IPS-NIHi7 (cell line): ENCODE measurements around the gene ARID1B.

Source experiments
- DNase-seq: peaks from one replicate; pipeline ENCODE4 v3.0.0; 2012; ENCODE audit warnings: mixed read lengths; ENCODE audit errors: extremely low spot score

ARID1B gene

DNA sequence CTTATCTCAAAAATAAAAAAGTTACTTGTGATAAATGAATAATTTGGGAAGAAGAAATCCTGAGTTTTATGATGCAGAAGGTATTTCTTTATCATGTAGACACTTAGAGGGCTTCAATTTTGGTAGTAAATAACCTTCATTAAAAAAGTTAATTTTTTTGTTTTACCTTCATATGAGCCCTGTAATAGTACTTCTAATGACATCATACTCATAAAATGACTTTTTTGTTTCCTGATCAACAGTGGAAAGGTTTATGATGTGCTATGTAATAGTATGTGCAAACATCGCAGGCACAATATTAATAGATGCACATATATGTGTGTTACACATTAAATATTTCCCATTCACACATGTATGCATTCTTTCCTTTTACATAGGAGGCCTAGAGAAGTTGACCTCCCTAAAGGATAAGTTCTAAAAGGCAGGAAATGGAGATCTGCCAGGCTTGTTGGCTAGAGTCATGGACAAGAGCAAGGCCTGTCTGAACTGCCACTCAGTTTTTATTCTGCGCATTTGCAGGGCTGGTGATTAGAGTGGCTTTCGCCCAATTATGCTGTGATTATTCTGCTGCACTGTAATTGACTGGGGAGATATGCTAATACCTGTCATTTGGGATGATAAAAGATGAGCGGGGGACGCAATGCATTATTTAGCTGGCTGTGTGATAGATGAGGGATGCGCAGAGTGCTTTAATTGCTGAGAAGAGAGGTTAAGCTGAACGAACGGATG, 273.5 kb downstream of the ARID1B start:
- no peak for DNase-seq

DNA sequence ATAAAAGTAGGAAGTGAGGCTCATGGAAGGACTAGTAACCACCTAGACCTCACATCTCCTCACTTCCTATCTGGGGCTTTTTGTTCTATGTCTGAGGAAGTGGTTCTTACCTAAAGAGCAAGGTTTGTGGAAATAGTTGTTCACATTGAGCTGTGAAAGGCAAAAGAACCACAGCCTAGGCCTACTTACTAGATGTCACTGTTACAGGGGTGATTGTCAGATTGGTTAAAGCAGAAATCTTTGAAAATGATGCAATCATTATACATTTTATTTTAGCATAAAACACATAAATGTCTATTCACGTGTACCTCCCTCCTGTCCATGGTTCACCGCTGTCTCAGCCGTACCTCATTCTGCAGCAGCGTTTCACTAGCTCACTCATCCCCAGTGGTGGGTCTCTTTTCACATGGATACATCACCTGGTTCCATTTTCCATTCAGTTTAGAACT, 277.4 kb downstream of the ARID1B start:
- DNase-seq: no peak

DNA sequence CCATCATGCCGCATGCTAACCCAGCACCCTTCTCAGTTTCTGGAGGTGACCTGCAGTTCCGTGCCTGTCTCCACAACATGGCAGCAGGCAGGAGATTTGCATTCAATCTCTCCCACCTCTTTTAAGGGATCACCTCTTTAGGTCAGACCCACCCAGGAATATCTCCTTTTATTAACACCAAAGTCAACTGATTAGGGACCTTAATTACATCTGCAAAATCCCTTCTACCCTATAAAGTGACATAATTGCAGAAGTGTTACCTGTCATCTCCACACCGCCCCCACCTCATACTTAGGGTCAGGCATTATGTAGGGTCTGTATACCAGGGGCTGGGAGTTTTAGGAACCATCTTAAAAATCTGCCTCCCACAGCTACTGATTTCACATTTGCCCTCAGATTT, 278.7 kb downstream of the ARID1B start:
- no peak for DNase-seq

GRCh38 chr6:157056275-157056674, 279.1 kb downstream of the ARID1B start:
- no peak for DNase-seq

- no peak for DNase-seq
Measured at GRCh38 chr6:157058574-157058973, 281.4 kb downstream of the ARID1B start.

- no peak for DNase-seq
Measured at GRCh38 chr6:157059781-157060180, 282.6 kb downstream of the ARID1B start.

GRCh38 chr6:157060440-157060952, 283.3 kb downstream of the ARID1B start:
- no peak for DNase-seq

DNA sequence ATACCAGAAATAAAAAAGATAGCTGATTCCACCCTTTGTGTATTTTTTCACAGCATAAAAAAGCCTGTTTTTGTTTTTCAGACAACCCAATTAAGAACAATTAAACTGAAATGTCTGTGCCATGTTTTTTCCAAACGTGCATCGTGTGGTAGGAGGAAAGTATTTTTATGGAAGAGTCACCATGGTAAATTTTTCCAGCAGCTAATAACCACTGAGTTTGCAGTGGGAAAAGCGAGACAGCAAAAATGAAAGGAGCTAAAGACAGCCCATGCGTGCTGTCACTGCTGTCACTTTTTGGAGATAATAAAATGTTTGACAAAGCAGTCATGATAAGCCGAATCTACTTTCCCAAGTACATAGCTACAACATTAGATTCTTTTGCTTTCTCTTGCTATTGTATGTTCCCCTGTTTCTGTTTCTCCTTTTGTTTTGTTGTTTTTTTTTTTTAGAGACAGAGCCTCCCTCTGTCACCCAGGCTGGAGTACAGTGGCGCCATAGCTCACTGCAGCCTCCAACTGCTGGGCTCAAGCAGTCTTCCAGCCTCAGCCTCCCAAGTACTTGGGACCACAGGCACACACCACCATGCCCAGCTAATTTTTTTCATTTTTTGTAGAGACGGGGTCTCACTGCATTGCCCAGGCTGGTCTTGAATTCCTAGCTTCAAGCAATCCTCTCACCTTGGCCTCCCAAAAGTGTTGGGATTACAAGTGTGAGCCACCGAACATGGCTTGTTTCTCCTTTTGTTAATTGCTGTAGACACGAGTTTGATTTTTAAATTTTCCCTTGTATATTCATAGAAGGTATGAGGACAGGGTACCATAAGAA, 284.8 kb downstream of the ARID1B start:
- no peak for DNase-seq

- no peak for DNase-seq
Measured at GRCh38 chr6:157063176-157063905, 286.2 kb downstream of the ARID1B start.

GRCh38 chr6:157063923-157064322, 286.7 kb downstream of the ARID1B start:
- no peak for DNase-seq

DNA sequence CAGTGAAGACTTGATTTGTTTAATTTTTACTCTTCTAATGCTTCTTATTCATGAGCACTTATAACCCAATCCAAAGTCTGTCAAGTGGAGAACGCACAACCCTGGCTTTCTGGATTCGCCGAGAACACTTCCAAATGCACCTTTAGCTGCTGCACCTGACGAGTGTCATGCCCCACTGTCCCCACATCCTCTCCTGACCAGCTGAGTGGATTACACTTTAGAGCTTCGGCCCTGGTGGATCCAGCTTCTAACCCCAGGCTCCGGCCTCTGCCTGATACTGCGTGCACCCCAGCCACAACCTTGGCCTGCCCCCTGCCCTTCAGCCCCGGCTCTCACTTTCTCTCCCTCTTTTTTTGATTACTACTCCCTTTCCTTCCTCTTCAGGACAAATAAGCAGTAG, 287.3 kb downstream of the ARID1B start:
- no peak for DNase-seq

DNA sequence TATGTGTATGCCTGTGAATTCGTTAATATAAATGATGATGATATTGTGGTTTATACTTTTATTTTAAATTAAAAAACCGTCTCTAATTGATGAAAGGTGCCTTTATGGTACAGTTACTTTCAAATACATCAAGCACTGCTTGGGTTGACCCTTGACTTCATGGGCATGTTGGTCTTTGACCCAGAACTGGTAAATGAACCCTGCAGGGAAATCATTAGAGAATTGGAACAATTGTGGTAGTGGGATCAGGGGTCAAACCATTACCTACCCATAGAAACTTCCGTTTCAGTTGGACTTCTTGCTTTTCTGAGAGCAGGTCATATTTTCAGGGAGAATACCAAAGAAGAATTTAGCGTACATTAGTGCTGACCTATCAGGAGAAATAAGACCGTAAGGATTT, 288.2 kb downstream of the ARID1B start:
- DNase-seq: no peak

DNA sequence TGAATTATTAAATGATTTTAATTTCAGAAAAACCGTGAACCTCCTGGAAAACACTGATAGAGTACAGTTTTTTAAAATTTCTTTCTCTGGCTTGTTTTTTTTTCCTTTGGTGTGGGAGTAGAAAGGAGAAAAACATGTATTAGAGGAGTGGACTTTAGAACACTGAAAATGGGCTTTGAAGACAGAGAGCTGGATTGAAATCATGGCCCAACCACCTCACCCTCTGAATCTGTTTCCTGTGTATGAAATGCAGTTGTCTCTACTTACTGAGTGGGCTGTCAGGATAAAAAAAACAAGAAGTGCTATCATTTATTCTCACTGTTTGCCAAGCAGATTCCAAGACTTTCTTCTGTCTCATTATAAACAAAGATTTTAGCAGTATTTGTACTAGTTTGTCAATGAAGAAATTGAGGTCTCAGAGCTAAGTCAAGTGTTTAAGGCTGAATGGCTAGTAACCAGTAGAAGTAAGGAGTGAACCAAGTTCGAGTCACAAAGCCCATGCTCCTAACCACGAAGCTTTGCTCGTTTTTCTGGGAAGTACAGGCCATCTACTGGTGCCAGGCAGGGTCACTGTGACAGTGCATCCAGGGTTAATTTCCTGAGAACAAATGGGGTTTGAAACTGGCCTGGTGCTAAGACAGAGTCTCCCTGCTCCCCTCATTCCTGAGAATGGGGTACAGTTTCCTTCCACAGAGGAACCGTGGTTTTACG, 289.8 kb downstream of the ARID1B start:
- DNase-seq: no peak

GRCh38 chr6:157067507-157067906, 290.3 kb downstream of the ARID1B start:
- DNase-seq: no peak

DNA sequence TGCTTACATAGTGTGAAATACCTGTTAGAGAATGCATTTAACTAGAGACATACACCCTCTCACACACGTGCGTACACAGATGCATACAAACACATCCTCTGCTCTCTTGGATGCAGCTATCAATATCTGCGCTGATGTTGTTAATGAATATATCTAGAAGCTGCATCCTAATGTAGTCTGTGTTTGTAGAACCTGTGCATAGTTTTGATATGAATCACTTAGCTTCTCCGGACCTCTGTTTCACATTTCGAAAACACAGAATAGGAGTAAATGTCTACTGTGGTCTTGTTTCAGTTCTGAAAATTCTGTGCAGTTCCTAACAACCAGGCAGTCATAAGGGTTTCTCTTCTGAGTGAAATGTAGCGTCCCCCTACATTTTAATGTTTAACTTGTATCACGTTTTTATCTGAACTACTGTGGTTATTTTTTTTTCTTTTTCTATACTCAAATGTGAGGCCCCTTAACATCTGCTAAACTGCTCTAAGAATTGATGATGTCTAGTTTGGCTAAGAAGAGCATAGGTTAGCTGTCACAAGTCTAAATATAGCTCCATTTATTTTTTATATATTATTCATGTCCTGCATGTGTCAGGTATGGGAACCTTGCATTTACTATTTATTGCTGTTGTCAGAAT, 291.6 kb downstream of the ARID1B start:
- no peak for DNase-seq

- DNase-seq: no peak
Measured at GRCh38 chr6:157069585-157069984, 292.4 kb downstream of the ARID1B start.

- no peak for DNase-seq
Measured at GRCh38 chr6:157070403-157071107, 293.4 kb downstream of the ARID1B start.

DNA sequence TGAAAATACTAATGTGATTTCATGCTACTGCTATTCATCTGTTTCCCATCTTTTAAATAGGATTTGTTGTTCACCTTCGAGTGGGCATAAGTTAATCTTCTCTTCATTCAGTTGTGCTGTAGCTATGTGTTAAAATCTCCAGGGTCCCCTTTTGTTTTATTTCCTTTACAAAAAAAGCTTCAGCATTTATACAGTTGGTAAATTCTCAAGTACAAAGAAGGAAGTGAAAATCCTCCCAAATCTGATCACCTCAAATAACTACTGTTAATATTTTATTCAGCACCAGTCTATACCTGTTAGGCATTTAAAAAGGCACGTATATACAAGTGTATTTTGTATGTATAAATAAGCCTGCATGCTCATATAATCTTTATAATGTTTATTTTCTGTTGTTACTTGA, 294.9 kb downstream of the ARID1B start:
- no peak for DNase-seq

DNA sequence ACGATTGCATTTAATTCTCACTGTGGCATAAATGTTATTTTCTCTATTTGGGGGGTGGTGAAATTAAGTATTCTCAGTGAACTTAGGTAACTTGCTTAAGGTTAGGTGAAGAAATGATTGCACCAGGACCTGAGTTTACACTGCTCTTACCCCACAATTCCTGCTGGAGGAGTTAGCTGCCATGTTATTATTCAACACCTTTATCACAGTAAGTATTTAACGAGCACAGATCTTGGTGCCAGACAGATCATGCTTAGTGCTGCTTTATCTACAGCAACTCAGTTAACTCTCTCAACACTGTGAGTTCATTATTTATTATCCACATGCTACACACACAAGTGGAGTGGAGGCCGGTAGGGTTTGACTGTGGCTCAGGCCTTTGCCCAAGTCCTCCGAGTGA, 296.4 kb downstream of the ARID1B start:
- no peak for DNase-seq

DNA sequence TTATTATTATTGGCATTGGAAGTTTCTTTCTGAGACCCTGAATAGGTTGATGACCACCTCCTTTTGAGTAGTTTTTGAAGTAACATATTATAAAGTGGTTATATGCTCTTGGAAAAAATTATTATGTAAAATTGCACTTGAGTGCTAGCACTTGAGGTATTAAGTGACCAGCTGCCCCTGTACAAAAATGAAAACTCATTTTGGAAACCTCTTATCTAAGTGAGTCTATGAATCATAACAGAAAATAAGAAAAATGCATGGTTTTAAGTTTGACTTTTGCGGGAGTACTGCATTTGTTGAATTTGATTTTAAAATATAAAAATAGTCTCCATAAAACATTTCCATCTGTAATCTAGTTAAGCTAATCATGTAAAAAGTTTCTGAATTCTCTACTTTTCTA, 297.8 kb downstream of the ARID1B start:
- no peak for DNase-seq
